Esophagus muscularis mucosa (tissue), 3 donors: ENCODE data around the gene COL8A2.

ENCODE experiments used
- EP300 ChIP-seq: sonication (generic); formaldehyde crosslinking; IDR thresholded peaks from one replicate; pipeline ENCODE4 v1.6.1; 2017; ENCODE audit warnings: antibody characterized with exemption
- TF ChIP-seq, protein P1 (sequence below), 3 experiments: fragments of 200-600 bp in 2 of 3; fragments of 450-650 bp in 1 of 3; sonication (generic) in 2 of 3; IDR thresholded peaks; one replicate each; pipeline ENCODE4 v1.5.1; 2017 to 2019; ENCODE audit warnings: antibody characterized with exemption in 3 of 3, mild to moderate bottlenecking in 2 of 3, moderate library complexity in 1 of 3

DNA sequence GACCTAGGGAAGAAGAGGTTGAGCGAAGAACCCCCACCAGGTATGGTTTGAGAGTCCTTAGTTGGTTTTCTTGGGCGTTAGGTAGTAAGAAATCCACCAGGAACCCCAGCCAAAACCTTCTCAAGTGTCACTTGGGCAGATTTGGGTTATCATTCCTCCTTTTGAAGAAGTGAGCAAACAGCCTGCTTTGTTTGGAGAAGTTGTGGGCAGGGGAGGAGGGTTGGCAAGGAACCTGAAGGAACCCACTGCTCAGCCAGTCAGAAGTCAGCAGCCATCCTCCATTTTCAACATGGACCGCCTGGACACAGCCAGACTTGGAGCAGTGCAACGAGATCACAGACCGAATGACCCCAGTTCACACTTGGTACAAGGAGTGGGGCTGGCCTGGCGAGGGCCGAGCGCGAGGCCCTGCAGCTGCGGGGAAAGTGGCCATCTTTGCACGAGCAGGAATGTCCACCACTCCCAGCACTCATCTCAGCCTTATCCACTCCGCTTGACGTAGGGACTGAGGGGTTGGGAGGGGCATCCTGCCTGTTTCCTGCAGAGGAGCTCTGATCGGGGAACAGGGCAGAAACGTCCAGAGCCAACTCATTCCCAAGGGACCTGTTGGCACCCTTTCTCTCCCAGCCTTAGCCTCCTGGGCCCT is 29.1 kb downstream of the COL8A2 start:
- TF ChIP-seq EP300 = no peak
- TF ChIP-seq, protein P1, sequence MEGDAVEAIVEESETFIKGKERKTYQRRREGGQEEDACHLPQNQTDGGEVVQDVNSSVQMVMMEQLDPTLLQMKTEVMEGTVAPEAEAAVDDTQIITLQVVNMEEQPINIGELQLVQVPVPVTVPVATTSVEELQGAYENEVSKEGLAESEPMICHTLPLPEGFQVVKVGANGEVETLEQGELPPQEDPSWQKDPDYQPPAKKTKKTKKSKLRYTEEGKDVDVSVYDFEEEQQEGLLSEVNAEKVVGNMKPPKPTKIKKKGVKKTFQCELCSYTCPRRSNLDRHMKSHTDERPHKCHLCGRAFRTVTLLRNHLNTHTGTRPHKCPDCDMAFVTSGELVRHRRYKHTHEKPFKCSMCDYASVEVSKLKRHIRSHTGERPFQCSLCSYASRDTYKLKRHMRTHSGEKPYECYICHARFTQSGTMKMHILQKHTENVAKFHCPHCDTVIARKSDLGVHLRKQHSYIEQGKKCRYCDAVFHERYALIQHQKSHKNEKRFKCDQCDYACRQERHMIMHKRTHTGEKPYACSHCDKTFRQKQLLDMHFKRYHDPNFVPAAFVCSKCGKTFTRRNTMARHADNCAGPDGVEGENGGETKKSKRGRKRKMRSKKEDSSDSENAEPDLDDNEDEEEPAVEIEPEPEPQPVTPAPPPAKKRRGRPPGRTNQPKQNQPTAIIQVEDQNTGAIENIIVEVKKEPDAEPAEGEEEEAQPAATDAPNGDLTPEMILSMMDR (IDR thresholded peaks at IDR 0.05) = no peak
